Activated naive CD4-positive, alpha-beta T cell treated with anti-CD3 and anti-CD28 coated beads, Interleukin-2, amount 50 U/mL, for 16 hours (primary cell): Measurements from ENCODE around the gene TNFAIP2.

Experiments used
- DNase-seq: peaks from one replicate; pipeline ENCODE4 v3.0.0-alpha.2; 2020

Gene TNFAIP2

GRCh38 chr14:103123634-103124500, 606 bp downstream of the TNFAIP2 start:
- DNase-seq = no peak

GRCh38 chr14:103124501-103125001, 1.3 kb downstream of the TNFAIP2 start:
- DNase-seq = no peak

GRCh38 chr14:103125098-103126070, 2.1 kb downstream of the TNFAIP2 start:
- no peak for DNase-seq

- DNase-seq = no peak
Measured at GRCh38 chr14:103126088-103126872, 3.0 kb downstream of the TNFAIP2 start.

- no peak for DNase-seq
Measured at GRCh38 chr14:103126873-103127304, 3.6 kb downstream of the TNFAIP2 start.

- DNase-seq = no peak
Measured at GRCh38 chr14:103127356-103127755, 4.1 kb downstream of the TNFAIP2 start.

GRCh38 chr14:103127861-103128598, 4.8 kb downstream of the TNFAIP2 start:
- no peak for DNase-seq

- no peak for DNase-seq
Measured at GRCh38 chr14:103128631-103129300, 5.5 kb downstream of the TNFAIP2 start.

- no peak for DNase-seq
Measured at GRCh38 chr14:103129301-103130016, 6.2 kb downstream of the TNFAIP2 start.

GRCh38 chr14:103130017-103130764, 6.9 kb downstream of the TNFAIP2 start:
- no peak for DNase-seq

- no peak for DNase-seq
Measured at GRCh38 chr14:103130965-103131364, 7.7 kb downstream of the TNFAIP2 start.

- DNase-seq = no peak
Measured at GRCh38 chr14:103131580-103131979, 8.3 kb downstream of the TNFAIP2 start.

GRCh38 chr14:103132381-103133209, 9.3 kb downstream of the TNFAIP2 start:
- DNase-seq = no peak

GRCh38 chr14:103133210-103134140, 10.2 kb downstream of the TNFAIP2 start:
- no peak for DNase-seq

- DNase-seq = no peak
Measured at GRCh38 chr14:103134405-103134804, 11.1 kb downstream of the TNFAIP2 start.

- DNase-seq = no peak
Measured at GRCh38 chr14:103134919-103135318, 11.7 kb downstream of the TNFAIP2 start.
